RCC 7860 (cell line): Measurements from ENCODE around the gene CIB4.
A peak's percentile ranks its signal among the peaks of the same experiment; 100 is the strongest.

Experiments
- DNase-seq: peaks from one replicate; pipeline ENCODE4 v3.0.0-alpha.2; 2015; ENCODE audit warnings: low spot score
- FAIRE-seq: peaks from 2 replicates; lab custom pipeline; 2012; peaks lifted over from hg19 to GRCh38; lab: Jason Lieb, UNC

The CIB4 gene

GRCh38 chr2:26627350-26628105, 13.6 kb downstream of the CIB4 start:
- no peak for FAIRE-seq
- no peak for DNase-seq

- no peak for FAIRE-seq
- no peak for DNase-seq
Measured at GRCh38 chr2:26626606-26627005, 14.6 kb downstream of the CIB4 start.

- FAIRE-seq, result no peak
- DNase-seq, result no peak
Measured at GRCh38 chr2:26623541-26624495, 17.3 kb downstream of the CIB4 start.

- FAIRE-seq, result no peak
- DNase-seq, result no peak
Measured at GRCh38 chr2:26621469-26622199, 19.5 kb downstream of the CIB4 start.

GRCh38 chr2:26620031-26620605, 21.0 kb downstream of the CIB4 start:
- DNase-seq (no peak), FAIRE-seq (no peak)

- no peak for FAIRE-seq
Measured at GRCh38 chr2:26619521-26619951, 21.6 kb downstream of the CIB4 start.

GRCh38 chr2:26619096-26619495, 22.1 kb downstream of the CIB4 start:
- FAIRE-seq (no peak), DNase-seq (no peak)

More at GRCh38 chr2:26619521-26619951, 21.6 kb downstream of the CIB4 start:
- no peak for DNase-seq

- DNase-seq (no peak), FAIRE-seq (no peak)
Measured at GRCh38 chr2:26618611-26619010, 22.6 kb downstream of the CIB4 start.

GRCh38 chr2:26617588-26618083, 23.5 kb downstream of the CIB4 start:
- DNase-seq (no peak), FAIRE-seq (no peak)

- DNase-seq, result no peak
- FAIRE-seq, result no peak
Measured at GRCh38 chr2:26616706-26617587, 24.2 kb downstream of the CIB4 start.

- DNase-seq (no peak), FAIRE-seq (no peak)
Measured at GRCh38 chr2:26615860-26616705, 25.1 kb downstream of the CIB4 start.

GRCh38 chr2:26615336-26615859, 25.8 kb downstream of the CIB4 start:
- FAIRE-seq (no peak), DNase-seq (peak; percentile 15)

- FAIRE-seq, result no peak
- DNase-seq, result no peak
Measured at GRCh38 chr2:26614216-26615138, 26.7 kb downstream of the CIB4 start.

- DNase-seq, result no peak
- FAIRE-seq, result no peak
Measured at GRCh38 chr2:26613241-26614215, 27.6 kb downstream of the CIB4 start.

- FAIRE-seq (no peak), DNase-seq (no peak)
Measured at GRCh38 chr2:26612522-26613240, 28.5 kb downstream of the CIB4 start.

- FAIRE-seq (no peak), DNase-seq (no peak)
Measured at GRCh38 chr2:26612034-26612433, 29.1 kb downstream of the CIB4 start.
